Peyer's patch (tissue), 4 donors: ENCODE measurements around the gene STARD9. TPM values are rescaled to one million over a fixed set of nuclear protein-coding genes. Genes with fewer than 3 reads are reported as not detected.

Experiments used
- DNase-seq, 3 donors: peaks; one replicate each; pipeline ENCODE4 v3.0.0-alpha.2; 2017 to 2019
- H3K27ac ChIP-seq, 4 donors: fragments of 200-600 bp; sonication (generic); one replicate each; pipeline ENCODE4 v1.5.1; 2016 to 2019
- H3K27me3 ChIP-seq, 2 donors: fragments of 200-600 bp; sonication (generic); one replicate each; pipeline ENCODE4 v1.5.1; 2019
- H3K36me3 ChIP-seq, 3 donors: fragments of 200-600 bp; sonication (generic); one replicate each; pipeline ENCODE4 v1.5.1; 2016 to 2019
- H3K4me1 ChIP-seq, 4 donors: fragments of 200-600 bp; sonication (generic); one replicate each; pipeline ENCODE4 v1.5.1; 2016 to 2019
- H3K4me3 ChIP-seq, 4 donors: fragments of 200-600 bp; sonication (generic); 1 replicate in 3 of 4; 2 replicates in 1 of 4; pipeline ENCODE4 v1.5.1; 2016 to 2019; ENCODE audit warnings: mild to moderate bottlenecking in 1 of 4
- H3K9me3 ChIP-seq, 4 donors: fragments of 200-600 bp; sonication (generic); one replicate each; pipeline ENCODE4 v1.5.1; 2016 to 2019; ENCODE audit warnings: mild to moderate bottlenecking in 1 of 4
- POLR2A ChIP-seq, 2 donors: fragments of 450-650 bp; IDR thresholded peaks; one replicate each; pipeline ENCODE4 v1.5.1; 2017; ENCODE audit warnings: antibody characterized with exemption in 2 of 2, mild to moderate bottlenecking in 2 of 2, moderate library complexity in 2 of 2
- total RNA-seq, 4 donors: library from RNA; depleted of rRNA; stranded (reverse); fragments of >200 nt; gene quantifications; one replicate each; pipeline ENCODE4 v1.1.0, GENCODE V29; 2016
- TF ChIP-seq, protein P1 (sequence below), 6 experiments: fragments of 450-650 bp in 4 of 6; fragments of 200-600 bp in 2 of 6; sonication (generic) in 1 of 6; IDR thresholded peaks; one replicate each; pipeline ENCODE4 v1.5.1; 2017 to 2019; ENCODE audit warnings: antibody characterized with exemption in 6 of 6, mild to moderate bottlenecking in 3 of 6, moderate library complexity in 1 of 6

Gene STARD9
- total RNA-seq, 4 donors from 2014 or later = 4.2 to 153 (median 20.4) TPM

DNA sequence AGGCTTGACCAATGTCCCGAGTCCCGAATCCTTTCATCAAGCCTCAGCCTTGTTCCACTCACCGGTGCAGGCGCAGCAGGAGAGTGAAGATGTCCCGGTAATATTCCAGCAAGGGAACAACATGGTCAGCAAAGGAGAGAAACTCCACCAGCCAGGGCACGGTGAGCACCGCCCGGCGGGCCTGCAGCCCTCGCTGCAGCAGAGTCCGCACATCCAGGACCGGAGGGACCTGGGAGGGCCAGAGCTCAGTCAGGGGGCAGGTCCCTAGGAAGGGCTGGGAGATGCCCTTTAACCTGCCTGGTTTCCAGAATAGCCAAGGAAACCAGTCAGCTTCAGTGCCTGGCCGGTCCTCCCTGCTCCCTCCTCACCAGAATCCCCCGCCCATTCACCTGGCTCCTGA lies 155.1 kb downstream of the STARD9 start:
- DNase-seq = no peak
- Histone ChIP-seq H3K27ac (no peak overlapping the region), H3K4me1 (peaks cover 0 to 3% (median under 1%) of the 10 kb centered on the region in 4 donors), H3K4me3 (no peak overlapping the region), H3K9me3 (no peaks in the 10 kb centered on the region), H3K36me3 (peaks cover 0 to 84% (median 0%) of the 10 kb centered on the region in 3 donors), H3K27me3 (no peaks in the 10 kb centered on the region)
- TF ChIP-seq, protein P1, sequence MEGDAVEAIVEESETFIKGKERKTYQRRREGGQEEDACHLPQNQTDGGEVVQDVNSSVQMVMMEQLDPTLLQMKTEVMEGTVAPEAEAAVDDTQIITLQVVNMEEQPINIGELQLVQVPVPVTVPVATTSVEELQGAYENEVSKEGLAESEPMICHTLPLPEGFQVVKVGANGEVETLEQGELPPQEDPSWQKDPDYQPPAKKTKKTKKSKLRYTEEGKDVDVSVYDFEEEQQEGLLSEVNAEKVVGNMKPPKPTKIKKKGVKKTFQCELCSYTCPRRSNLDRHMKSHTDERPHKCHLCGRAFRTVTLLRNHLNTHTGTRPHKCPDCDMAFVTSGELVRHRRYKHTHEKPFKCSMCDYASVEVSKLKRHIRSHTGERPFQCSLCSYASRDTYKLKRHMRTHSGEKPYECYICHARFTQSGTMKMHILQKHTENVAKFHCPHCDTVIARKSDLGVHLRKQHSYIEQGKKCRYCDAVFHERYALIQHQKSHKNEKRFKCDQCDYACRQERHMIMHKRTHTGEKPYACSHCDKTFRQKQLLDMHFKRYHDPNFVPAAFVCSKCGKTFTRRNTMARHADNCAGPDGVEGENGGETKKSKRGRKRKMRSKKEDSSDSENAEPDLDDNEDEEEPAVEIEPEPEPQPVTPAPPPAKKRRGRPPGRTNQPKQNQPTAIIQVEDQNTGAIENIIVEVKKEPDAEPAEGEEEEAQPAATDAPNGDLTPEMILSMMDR (IDR thresholded peaks at IDR 0.05) = no peak
- TF ChIP-seq POLR2A (IDR thresholded peaks at IDR 0.05) = no peak

DNA sequence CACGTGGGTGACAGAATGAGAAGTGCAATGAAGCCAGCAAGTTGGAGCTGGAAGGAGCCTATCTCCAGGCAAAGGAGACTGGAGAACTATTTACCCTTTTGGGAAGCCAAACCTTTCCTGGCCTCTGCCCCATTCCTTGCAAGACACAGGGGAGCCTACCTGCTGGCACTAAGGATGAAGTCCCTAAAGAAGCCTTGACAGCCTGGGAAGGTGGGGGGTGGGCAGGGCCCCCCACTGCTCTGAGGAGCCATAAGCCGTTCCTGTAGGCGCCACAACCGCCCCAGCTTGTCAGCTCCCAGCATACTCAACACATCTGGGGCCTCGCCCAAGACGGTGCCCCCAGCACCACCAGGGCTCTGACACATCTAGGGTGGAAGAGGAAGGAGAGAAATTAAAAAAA lies 156.1 kb downstream of the STARD9 start:
- Histone ChIP-seq H3K36me3 (peaks cover 0 to 74% (median 0%) of the 10 kb centered on the region in 3 donors), H3K27me3 (no peaks in the 10 kb centered on the region)
- no peak for DNase-seq

DNA sequence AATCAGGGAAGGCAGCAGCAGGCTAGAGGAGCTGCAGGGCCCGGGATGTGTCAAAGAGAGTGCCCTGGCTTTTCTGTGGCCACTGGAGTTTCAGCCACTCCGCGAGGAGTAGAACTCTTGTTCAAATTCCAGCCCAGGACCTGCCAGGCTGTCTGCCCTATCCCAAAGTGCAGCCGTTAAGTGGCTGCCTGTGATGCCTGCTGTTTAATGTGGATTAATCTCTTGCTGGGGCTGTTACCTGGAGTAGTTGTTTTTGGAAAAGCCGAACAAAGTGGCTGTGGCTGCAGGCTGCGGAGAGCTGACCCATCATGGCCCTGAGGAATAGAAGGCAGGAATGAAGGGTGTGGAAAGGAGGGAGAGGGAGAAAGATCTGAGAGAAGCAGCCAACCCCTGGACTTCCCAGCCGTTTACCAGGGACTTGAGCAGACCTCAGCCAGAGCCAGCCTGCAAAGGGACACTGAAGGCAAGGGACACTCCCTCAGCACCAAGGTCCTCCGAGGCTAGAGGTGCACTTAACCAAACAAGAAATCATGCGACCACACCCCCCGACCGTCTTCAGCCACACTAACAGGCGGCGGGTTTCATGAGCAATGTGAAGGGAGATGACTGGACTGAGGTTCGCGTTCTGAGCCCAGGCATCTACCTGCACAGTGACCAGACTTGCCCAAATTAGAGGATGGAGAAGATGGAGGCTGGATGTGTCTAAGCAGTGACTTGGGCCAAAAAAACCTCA lies 156.9 kb downstream of the STARD9 start:
- Histone ChIP-seq H3K27ac (no peak overlapping the region), H3K9me3 (no peaks in the 10 kb centered on the region), H3K4me3 (no peak overlapping the region), H3K4me1 (peaks cover 0 to 11% (median 6%) of the 10 kb centered on the region in 4 donors), H3K27me3 (no peaks in the 10 kb centered on the region), H3K36me3 (peaks cover 0 to 69% (median 0%) of the 10 kb centered on the region in 3 donors)
- no peak for TF ChIP-seq POLR2A (IDR thresholded peaks at IDR 0.05)
- TF ChIP-seq, protein P1 (IDR thresholded peaks at IDR 0.05) = no peak
- no peak for DNase-seq

More for the DNA sequence above, 156.1 kb downstream of the STARD9 start:
- H3K9me3 ChIP-seq = no peaks in the 10 kb centered on the region
- H3K4me1 ChIP-seq = peaks cover 0 to 10% (median 6%) of the 10 kb centered on the region in 4 donors
- H3K27ac ChIP-seq = no peak overlapping the region
- TF ChIP-seq POLR2A (IDR thresholded peaks at IDR 0.05) = no peak
- TF ChIP-seq, protein P1 (IDR thresholded peaks at IDR 0.05) = no peak
- no peak overlapping the region for H3K4me3 ChIP-seq

DNA sequence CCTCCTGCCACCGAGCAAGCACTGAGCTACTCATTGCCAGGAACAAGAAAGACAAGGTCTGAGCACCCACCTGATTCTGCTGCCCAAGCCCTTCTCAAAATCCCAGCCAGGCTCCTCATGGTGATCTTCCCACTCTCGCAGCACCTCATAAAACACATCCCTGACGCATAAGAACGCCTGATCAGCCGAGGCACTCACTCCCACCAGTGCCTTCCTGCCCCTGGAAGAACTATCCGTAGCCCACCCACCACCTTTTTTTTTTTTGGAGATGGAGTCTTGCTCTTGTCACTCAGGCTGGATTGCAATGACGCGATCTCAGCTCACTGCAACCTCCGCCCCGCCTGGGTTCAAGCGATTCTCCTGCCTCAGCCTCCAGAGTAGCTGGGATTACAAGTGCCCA lies 157.6 kb downstream of the STARD9 start:
- Histone ChIP-seq H3K36me3 (peaks cover 0 to 61% (median 0%) of the 10 kb centered on the region in 3 donors), H3K27ac (no peak overlapping the region), H3K4me1 (peaks cover 0 to 18% (median 6%) of the 10 kb centered on the region in 4 donors), H3K9me3 (no peaks in the 10 kb centered on the region), H3K27me3 (no peaks in the 10 kb centered on the region), H3K4me3 (no peak overlapping the region)
- TF ChIP-seq, protein P1 (IDR thresholded peaks at IDR 0.05) = no peak
- TF ChIP-seq POLR2A (IDR thresholded peaks at IDR 0.05) = no peak
- DNase-seq = no peak

GRCh38 chr15:42734076-42734672 lies 158.8 kb downstream of the STARD9 start:
- Histone ChIP-seq H3K27me3 (no peaks in the 10 kb centered on the region), H3K9me3 (no peaks in the 10 kb centered on the region), H3K27ac (no peak overlapping the region), H3K4me1 (peaks cover 0 to 18% (median 6%) of the 10 kb centered on the region in 4 donors), H3K36me3 (peaks cover 0 to 50% (median 0%) of the 10 kb centered on the region in 3 donors), H3K4me3 (no peak overlapping the region)
- TF ChIP-seq, protein P1 (IDR thresholded peaks at IDR 0.05) = no peak
- TF ChIP-seq POLR2A (IDR thresholded peaks at IDR 0.05) = no peak
- no peak for DNase-seq
